Measurements from ENCODE around the gene POR.

DNA sequence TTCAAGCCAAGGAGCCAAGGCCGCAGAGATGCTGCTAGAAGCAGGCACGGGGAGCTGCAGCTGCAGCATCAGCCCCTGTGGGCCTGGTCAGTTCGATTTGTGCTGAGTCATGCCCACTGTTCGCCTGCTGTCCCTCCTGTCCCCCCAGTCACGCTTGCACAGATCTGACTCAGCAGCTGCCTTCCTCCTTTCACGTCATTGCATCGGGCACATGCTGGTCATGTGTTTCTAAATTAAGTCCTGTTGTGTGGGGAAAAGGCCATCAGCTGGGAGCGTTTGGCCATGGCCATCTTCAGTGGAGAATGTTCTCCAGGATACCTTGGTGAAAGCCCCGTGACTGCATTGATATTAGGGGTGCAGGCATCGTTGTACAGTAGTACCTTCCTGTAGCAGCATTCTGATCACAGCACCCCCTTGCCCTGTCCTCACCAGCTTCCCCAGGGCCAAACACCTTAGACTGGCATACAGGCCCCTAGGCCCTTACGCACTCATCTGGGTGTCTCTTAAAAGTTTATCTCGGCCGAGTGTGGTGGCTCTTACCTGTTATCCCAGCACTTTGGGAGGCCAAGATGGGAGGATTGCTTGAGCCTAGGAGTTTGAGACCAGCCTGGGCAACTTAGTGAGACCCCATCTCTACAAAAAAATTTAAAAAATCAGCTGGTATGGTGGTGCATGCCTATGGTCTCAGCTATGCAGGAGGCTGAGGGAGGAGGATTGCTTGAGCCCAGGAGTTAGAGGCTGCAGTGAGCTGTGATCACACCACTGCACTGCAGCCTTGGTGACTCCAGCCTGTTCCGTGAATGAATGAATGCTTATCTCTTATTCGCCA, 23.2 kb downstream of the POR start:
- TF ChIP-seq, protein P1, sequence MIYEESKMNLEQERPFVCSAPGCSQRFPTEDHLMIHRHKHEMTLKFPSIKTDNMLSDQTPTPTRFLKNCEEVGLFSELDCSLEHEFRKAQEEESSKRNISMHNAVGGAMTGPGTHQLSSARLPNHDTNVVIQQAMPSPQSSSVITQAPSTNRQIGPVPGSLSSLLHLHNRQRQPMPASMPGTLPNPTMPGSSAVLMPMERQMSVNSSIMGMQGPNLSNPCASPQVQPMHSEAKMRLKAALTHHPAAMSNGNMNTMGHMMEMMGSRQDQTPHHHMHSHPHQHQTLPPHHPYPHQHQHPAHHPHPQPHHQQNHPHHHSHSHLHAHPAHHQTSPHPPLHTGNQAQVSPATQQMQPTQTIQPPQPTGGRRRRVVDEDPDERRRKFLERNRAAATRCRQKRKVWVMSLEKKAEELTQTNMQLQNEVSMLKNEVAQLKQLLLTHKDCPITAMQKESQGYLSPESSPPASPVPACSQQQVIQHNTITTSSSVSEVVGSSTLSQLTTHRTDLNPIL (CRISPR knock-in tag; IDR thresholded peaks at IDR 0.05; ENCODE audit: low read depth), result no peak
- TF ChIP-seq PATZ1 (CRISPR knock-in tag; IDR thresholded peaks at IDR 0.05; ENCODE audit: borderline replicate concordance) (no peak), PPARA (CRISPR knock-in tag; IDR thresholded peaks at IDR 0.05; ENCODE audit: borderline replicate concordance) (no peak), ZNF565 (CRISPR knock-in tag; conservative IDR thresholded peaks at IDR 0.05; ENCODE audit: low read depth) (no peak), ARNTL (CRISPR knock-in tag; IDR thresholded peaks at IDR 0.05; ENCODE audit: borderline replicate concordance, low read depth) (no peak), POU6F1 (CRISPR knock-in tag; IDR thresholded peaks at IDR 0.05; ENCODE audit: borderline replicate concordance, low read depth) (no peak), OSR1 (CRISPR knock-in tag; IDR thresholded peaks at IDR 0.05) (no peak), ZNF70 (CRISPR knock-in tag; IDR thresholded peaks at IDR 0.05) (no peak)
